Measurements from ENCODE around the gene GFOD2. TPM values are rescaled to one million over a fixed set of nuclear protein-coding genes. Genes with fewer than 3 reads are reported as not detected.

GFOD2 gene
- total and polyA plus RNA-seq, 2 of the 13 experiments (the other 11 are each of a cell fraction or from before 2014, with no cell fraction given): 11.1 to 17.2 TPM

- peak; percentile 15; the same call in 1 of the 3 replicates for ATAC-seq
- FAIRE-seq: no peak
- POLR2A ChIA-PET: no interaction called here
- TF ChIP-seq RARG (CRISPR knock-in tag; IDR thresholded peaks at IDR 0.05; ENCODE audit: low read depth): no peak
- no peak for TF ChIP-seq ZNF746 (CRISPR knock-in tag; IDR thresholded peaks at IDR 0.05)
- no peak for TF ChIP-seq BCLAF1 (IDR thresholded peaks at IDR 0.05)
- no peak for TF ChIP-seq THYN1 (CRISPR knock-in tag; IDR thresholded peaks at IDR 0.05; ENCODE audit: borderline replicate concordance, low read depth)
- TF ChIP-seq HOXA9 (CRISPR knock-in tag; IDR thresholded peaks at IDR 0.05; ENCODE audit: borderline replicate concordance): no peak
- TF ChIP-seq ZNF407 (CRISPR knock-in tag; IDR thresholded peaks at IDR 0.05; ENCODE audit: not compliant biosample characterization): no peak
- TF ChIP-seq HMG20A (CRISPR knock-in tag; IDR thresholded peaks at IDR 0.05; ENCODE audit: borderline replicate concordance): no peak
- TF ChIP-seq ZNF629 (CRISPR knock-in tag; conservative IDR thresholded peaks at IDR 0.05): no peak
- no peak for TF ChIP-seq SRSF9 (IDR thresholded peaks at IDR 0.05; ENCODE audit: borderline replicate concordance, insufficient read depth, low read depth, low read length, poor library complexity, severe bottlenecking)
- TF ChIP-seq ATF2 (CRISPR knock-in tag; IDR thresholded peaks at IDR 0.05): no peak
- no peak for TF ChIP-seq ZNF414 (CRISPR knock-in tag; IDR thresholded peaks at IDR 0.05)
Measured at GRCh38 chr16:67748834-67749233, 29.7 kb upstream of the GFOD2 start.

More at GRCh38 chr16:67748834-67749233, 29.7 kb upstream of the GFOD2 start:
- Histone ChIP-seq H3K36me3 (replicated peaks in 1 of 2; ENCODE audit: control insufficient read depth in 1 of 2, insufficient read depth in 2 of 2, low read length in 2 of 2) (peaks cover 9 to 16% of the 10 kb centered on the region in 2 experiments; a peak in 4 of 5 replicates), H3K9me3 (ENCODE audit: low read length) (no peaks in the 10 kb centered on the region), H2AFZ (ENCODE audit: low read length) (no peak overlapping the region), H3K4me1 (ENCODE audit: insufficient read depth, low read length) (no peaks in the 10 kb centered on the region), H3K27ac (ENCODE audit: extremely low read length, insufficient read depth, low read length) (no peak overlapping the region), H3K4me2 (ENCODE audit: low read depth, low read length) (no peak overlapping the region), H3K9ac (ENCODE audit: insufficient read depth, low read depth, low read length) (no peak overlapping the region), H3K4me3 (replicated peaks in 1 of 3; ENCODE audit: insufficient read depth in 1 of 3, low read depth in 2 of 3, low read length in 3 of 3) (no peak overlapping the region), H3K79me2 (ENCODE audit: insufficient read depth, low read length) (no peaks in the 10 kb centered on the region), H4K20me1 (ENCODE audit: insufficient read depth, low read length) (no peaks in the 10 kb centered on the region), H3K27me3 (ENCODE audit: control insufficient read depth in 1 of 2, insufficient read depth in 2 of 2, low read length in 2 of 2) (no peaks in the 10 kb centered on the region)
- 94% methylated on average over 3 of the region's 3 CpGs for WGBS (ENCODE audit: low lambda C conversion rate)
- intact Hi-C loops (cut with micrococcal nuclease; ENCODE audit: unreplicated experiment): no loop called here
- in situ Hi-C loops (cut with HindIII; ENCODE audit: extremely low pct_ligation_motif_present, low pct_unique_long_range_greater_than_20kb): no loop called here
- BruUV-seq (replicated peaks): no TSS peak
- DNase-seq (ENCODE audit: low spot score): no peak
- CTCF ChIA-PET (ENCODE audit: low intra/inter-chr PET ratio, low total read pairs): no interaction called here
